Neutrophil (primary cell): ENCODE measurements around the gene RBFOX2.

Experiments
- H3K27ac ChIP-seq: fragments of 200-600 bp; sonication (generic); 2 replicates; pipeline ENCODE4 v1.5.1; 2016; ENCODE audit warnings: mild to moderate bottlenecking, moderate library complexity
- H3K27me3 ChIP-seq: fragments of 200-600 bp; sonication (generic); 2 replicates; pipeline ENCODE4 v1.6.0; 2016; ENCODE audit warnings: mild to moderate bottlenecking
- H3K36me3 ChIP-seq: fragments of 200-600 bp; sonication (generic); 2 replicates; pipeline ENCODE4 v1.5.1; 2017
- H3K4me1 ChIP-seq, 2 experiments: fragments of 200-600 bp in 1 of 2; sonication (generic) in 1 of 2; 1 replicate in 1 of 2; 2 replicates in 1 of 2; pipeline versions ENCODE4 v1.5.1 to v1.6.1; 2013 to 2016; ENCODE audit warnings: low read depth in 1 of 2, low read length in 1 of 2, mild to moderate bottlenecking in 1 of 2, moderate library complexity in 1 of 2; ENCODE audit not compliant: control insufficient read depth in 1 of 2, insufficient read depth in 1 of 2
- H3K4me3 ChIP-seq, 2 experiments: fragments of 200-600 bp in 1 of 2; sonication (generic) in 1 of 2; 1 replicate in 1 of 2; 2 replicates in 1 of 2; pipeline ENCODE4 v1.5.1; 2013 to 2016; ENCODE audit warnings: low read depth in 1 of 2, low read length in 1 of 2, mild to moderate bottlenecking in 1 of 2, moderate library complexity in 1 of 2
- H3K9me3 ChIP-seq: fragments of 200-600 bp; sonication (generic); 2 replicates; pipeline ENCODE4 v1.5.1; 2016
- TF ChIP-seq, protein P1 (sequence below): fragments of 200-600 bp; sonication (generic); IDR thresholded peaks from 2 replicates; pipeline ENCODE4 v1.5.1; 2016; ENCODE audit warnings: antibody characterized with exemption

RBFOX2 gene

DNA sequence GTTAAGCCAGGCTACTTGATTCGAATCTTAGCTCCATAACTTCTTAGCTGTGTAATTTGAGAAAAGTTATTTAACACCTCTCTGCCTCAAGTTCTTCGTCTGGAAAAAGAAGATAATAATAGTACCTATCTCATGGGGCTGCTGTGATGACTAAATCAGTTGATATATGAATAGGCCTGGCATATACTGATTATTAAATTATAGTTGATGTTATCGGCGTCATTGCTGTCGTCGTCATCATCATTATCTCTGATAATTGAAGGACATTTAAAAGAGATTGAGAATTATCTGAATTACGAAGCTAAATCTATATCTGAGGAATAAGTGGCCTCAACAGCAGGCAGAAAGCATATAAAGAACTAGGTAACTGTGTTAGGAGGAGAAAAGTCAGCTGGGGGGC lies 165.9 kb downstream of the RBFOX2 start:
- no peak overlapping the region for H3K27ac ChIP-seq
- H3K36me3 ChIP-seq: no peaks in the 10 kb centered on the region
- no peaks in the 10 kb centered on the region for H3K4me1 ChIP-seq
- H3K27me3 ChIP-seq: no peaks in the 10 kb centered on the region
- no peaks in the 10 kb centered on the region for H3K9me3 ChIP-seq
- TF ChIP-seq, protein P1, sequence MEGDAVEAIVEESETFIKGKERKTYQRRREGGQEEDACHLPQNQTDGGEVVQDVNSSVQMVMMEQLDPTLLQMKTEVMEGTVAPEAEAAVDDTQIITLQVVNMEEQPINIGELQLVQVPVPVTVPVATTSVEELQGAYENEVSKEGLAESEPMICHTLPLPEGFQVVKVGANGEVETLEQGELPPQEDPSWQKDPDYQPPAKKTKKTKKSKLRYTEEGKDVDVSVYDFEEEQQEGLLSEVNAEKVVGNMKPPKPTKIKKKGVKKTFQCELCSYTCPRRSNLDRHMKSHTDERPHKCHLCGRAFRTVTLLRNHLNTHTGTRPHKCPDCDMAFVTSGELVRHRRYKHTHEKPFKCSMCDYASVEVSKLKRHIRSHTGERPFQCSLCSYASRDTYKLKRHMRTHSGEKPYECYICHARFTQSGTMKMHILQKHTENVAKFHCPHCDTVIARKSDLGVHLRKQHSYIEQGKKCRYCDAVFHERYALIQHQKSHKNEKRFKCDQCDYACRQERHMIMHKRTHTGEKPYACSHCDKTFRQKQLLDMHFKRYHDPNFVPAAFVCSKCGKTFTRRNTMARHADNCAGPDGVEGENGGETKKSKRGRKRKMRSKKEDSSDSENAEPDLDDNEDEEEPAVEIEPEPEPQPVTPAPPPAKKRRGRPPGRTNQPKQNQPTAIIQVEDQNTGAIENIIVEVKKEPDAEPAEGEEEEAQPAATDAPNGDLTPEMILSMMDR: no peak
- H3K4me3 ChIP-seq: no peak overlapping the region

DNA sequence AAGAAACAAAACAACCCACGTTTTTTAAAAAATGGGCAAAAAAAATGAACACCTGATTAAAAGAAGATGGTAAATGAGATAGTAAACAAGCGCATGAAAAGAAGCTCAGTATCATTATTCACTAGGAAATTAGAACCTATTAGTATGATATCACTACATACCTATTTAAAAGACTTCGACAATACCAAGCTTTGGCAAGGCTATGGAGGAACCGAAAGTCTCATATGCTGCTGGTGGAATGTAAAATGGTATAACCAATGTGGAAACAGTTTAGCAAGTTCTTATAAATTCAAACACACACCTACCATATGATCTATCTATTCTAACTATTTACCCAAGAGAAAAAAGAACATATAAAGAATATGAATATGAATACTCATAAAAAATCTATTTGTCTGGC lies 167.2 kb downstream of the RBFOX2 start:
- Histone ChIP-seq H3K4me3 (no peak overlapping the region), H3K36me3 (no peaks in the 10 kb centered on the region), H3K27me3 (no peaks in the 10 kb centered on the region), H3K9me3 (no peaks in the 10 kb centered on the region), H3K27ac (no peak overlapping the region), H3K4me1 (no peaks in the 10 kb centered on the region)
- TF ChIP-seq, protein P1: no peak

DNA sequence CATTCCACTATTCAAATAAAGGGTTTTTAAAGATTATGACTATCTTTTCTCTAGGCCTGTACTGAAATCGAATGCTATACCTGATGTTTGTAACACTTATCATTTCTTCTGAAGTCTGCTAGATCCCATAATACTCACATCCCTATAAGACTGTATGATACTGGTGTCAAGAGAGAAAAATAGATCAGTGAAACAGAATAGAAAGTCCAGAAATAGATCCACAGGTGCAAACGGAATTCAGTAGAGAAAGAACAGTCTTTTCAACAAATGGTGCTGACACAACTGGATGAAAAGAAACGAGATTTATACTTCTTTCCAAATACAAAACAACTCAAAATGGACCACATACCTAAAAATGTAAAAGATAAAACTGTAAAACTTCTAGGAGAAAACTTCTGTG lies 167.8 kb downstream of the RBFOX2 start:
- H3K9me3 ChIP-seq: no peaks in the 10 kb centered on the region
- no peak overlapping the region for H3K27ac ChIP-seq
- no peak overlapping the region for H3K4me3 ChIP-seq
- no peaks in the 10 kb centered on the region for H3K36me3 ChIP-seq
- TF ChIP-seq, protein P1: no peak
- no peaks in the 10 kb centered on the region for H3K27me3 ChIP-seq
- no peaks in the 10 kb centered on the region for H3K4me1 ChIP-seq

DNA sequence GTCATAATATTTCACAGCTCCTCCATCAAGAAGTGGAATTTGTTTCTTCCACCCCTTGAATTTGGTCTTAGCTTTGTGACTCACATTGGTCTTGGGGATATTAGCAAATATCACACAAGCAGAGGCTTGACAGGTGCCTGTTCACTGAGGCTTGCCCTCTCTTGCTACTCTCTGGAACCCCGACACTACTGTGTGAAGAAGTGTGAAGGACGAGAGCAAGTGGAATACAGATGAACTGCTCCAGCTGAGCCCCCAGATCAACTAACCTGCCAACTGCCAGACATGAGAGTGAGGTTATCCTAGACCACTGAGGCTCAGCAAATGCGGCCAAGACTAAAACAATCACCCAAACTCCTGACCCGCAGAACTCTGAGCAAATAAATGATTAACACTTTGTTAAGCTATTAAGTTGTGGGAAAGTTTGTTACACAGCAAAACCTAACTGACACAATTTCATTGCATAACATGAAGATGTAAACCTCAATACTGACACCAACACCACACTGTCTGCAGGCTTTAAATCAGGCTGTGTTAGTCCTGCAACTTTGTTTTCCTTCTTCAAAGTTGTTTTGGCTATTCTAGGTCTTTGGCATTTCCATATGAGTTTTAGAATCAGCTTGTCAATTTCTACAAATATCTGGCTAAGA lies 168.4 kb downstream of the RBFOX2 start:
- H3K27ac ChIP-seq: no peak overlapping the region
- TF ChIP-seq, protein P1: no peak

DNA sequence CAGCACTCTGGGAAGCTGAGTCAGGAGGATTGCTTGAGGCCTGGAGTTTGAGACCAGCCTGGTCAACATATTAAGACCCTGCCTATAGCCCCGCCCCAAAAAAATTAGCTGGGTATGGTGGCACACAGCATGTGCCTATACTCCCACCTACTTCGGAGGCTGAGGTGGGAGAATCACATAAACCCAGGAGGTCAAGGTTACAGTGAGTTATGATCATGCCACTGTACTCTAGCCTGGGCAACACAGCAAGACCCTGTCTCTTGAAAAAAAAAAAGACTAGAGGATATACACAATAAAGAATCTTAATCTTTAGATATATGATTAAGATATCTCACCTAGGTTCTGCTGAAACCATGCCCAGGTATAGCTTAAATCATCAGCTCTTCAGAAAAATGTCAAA lies 174.3 kb downstream of the RBFOX2 start:
- TF ChIP-seq, protein P1: no peak
- Histone ChIP-seq H3K4me3 (no peak overlapping the region), H3K4me1 (no peaks in the 10 kb centered on the region)

More for the DNA sequence above, 168.4 kb downstream of the RBFOX2 start:
- Histone ChIP-seq H3K4me3 (no peak overlapping the region), H3K27me3 (no peaks in the 10 kb centered on the region), H3K4me1 (no peaks in the 10 kb centered on the region), H3K36me3 (no peaks in the 10 kb centered on the region), H3K9me3 (no peaks in the 10 kb centered on the region)

More for the DNA sequence above, 174.3 kb downstream of the RBFOX2 start:
- Histone ChIP-seq H3K36me3 (no peaks in the 10 kb centered on the region), H3K27ac (no peak overlapping the region), H3K27me3 (no peaks in the 10 kb centered on the region), H3K9me3 (no peaks in the 10 kb centered on the region)
